DMS79 treated with DMSO at 0.1 percent for 48 hours (cell line): ENCODE data around the gene TMC1.

Experiments used
- DNase-seq: peaks from one replicate; lab custom pipeline; 2025; lab: John Stamatoyannopoulos, UW

The TMC1 gene

GRCh38 chr9:72874344-72874743 is 352.9 kb downstream of the TMC1 start:
- DNase-seq: no peak

DNA sequence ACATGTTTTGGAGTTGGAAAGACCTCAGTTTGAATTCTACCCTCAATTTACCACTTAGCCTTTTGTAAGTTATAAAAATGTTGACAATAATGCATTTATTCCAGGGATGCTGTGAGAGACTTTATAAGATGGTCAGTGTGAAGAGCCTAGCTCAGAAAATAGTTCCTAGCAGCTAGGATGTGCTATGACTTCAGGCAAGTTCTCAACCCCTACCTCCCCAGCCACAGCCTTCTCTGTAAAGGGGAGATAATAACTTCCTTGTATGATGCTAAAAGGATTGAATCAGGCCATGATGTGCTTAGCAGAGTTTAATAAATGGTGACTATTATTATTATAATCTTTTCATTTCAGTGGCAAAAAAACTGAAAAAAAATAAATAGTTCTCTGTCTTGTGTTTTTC is 353.8 kb downstream of the TMC1 start:
- no peak for DNase-seq

- no peak for DNase-seq
These were observed 359.4 kb downstream of the TMC1 start for GRCh38 chr9:72880821-72881220.

DNA sequence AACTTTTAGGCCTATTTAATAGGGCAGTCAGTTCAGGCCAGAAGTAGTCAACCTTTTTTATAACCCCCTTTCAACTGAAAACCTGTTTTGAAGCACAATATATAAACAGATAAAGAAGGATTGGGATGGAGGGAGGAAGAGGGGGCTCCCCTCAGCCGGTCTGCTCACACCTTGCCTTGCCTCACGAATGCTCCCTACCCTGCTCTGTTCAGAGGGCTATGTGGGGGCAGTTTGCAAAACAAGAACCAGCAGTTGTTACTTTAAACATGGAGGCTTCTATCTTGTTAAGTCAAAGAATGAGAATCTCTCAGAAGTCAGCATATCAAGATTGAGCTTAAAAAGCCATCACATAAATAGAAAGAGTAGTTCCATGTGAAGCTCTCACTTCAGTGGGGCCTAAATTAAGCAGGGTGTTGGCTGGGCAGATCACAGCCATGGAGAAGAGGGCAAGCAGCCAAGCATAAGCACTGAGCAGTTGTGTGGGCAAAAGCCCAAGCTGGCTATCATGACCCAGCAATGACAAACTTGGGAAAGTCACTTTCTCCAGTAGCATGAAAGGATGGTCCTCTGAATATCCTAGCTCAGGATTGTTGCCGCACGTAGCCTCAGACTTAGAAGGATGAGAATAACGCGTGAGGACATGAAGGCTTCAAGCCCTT is 360.8 kb downstream of the TMC1 start:
- DNase-seq: no peak

DNA sequence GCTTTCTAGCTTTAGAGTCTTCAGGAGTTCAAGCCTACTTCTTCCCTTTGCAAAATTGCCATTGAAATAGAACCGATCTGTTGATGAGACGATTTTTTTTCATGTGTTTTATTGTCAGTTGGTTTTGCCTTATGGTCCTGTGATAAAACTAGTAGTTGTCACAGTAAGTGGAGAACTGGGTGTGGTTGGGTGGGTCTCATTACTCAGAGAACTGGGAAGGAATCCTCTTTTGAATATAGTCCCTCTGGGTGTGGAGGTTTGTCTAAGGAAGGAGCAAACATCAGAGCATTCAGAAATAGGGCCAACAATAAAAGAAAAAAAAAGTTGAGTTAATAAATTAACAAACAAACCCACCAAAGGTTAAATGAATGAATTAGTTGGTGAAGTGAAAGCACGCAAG is 362.5 kb downstream of the TMC1 start:
- DNase-seq: no peak

DNA sequence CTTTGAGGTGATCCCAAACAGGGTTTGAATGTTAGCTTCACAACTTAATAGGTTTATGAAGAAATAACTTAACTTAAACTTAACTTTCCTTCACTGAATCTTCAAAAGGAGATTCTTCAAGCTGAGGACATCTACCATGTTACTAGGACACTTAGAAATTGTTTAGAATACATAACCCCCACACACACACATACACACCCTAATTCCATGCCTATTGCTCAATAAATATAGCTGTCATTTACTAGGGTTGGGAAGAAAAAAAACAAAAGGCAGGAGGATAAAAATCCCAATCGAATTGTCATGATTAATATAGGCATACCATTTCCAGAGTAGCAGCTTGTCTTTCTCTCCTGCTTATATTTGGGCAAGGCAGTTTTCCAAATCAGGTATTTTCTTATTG is 363.1 kb downstream of the TMC1 start:
- DNase-seq: no peak
